CD1c-positive myeloid dendritic cell (primary cell): Measurements from ENCODE around the gene VASH1.

Experiments used
- DNase-seq: peaks from one replicate; pipeline ENCODE4 v3.0.0-alpha.2; 2016; ENCODE audit errors: extremely low spot score

VASH1 gene

DNA sequence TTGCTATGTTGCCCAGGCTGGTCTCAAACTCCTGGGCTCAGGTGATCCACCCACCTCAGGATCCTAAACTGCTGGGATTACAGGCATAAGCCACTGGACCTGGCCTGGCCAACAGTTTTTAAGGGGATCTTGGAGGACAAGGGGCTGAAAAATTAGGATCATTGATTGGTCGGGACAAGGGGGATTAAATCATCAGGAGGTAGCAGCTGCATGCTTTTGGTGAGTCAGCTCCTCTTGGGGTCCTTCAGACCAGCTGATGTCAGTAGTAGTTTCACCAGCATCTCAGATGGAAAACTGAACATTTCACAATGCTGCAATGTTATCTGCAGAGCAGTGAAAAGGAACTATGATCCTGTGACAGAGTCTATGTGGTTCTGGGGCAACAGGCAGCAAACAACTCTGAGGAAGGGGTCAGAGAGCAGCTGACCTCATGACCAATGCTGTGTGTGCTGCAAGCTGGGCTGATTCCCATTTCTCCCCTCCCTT lies 71.3 kb downstream of the VASH1 start:
- peak; percentile 77 for DNase-seq
